HG03439 (cell line): Measurements from ENCODE around the gene MYLK2.
"Not testable (repeated sequence)": the region's sequence is repeated elsewhere in the genome, so short reads cannot be mapped to it uniquely, and the experiment has no call there.

Source experiments
- ATAC-seq: cut with Tn5 transposase; IDR thresholded peaks from one replicate; pipeline ENCODE4 v1.9.1; 2021; ENCODE audit warnings: mild to moderate bottlenecking, moderate library complexity; ENCODE audit not compliant: unreplicated experiment

Gene MYLK2

DNA sequence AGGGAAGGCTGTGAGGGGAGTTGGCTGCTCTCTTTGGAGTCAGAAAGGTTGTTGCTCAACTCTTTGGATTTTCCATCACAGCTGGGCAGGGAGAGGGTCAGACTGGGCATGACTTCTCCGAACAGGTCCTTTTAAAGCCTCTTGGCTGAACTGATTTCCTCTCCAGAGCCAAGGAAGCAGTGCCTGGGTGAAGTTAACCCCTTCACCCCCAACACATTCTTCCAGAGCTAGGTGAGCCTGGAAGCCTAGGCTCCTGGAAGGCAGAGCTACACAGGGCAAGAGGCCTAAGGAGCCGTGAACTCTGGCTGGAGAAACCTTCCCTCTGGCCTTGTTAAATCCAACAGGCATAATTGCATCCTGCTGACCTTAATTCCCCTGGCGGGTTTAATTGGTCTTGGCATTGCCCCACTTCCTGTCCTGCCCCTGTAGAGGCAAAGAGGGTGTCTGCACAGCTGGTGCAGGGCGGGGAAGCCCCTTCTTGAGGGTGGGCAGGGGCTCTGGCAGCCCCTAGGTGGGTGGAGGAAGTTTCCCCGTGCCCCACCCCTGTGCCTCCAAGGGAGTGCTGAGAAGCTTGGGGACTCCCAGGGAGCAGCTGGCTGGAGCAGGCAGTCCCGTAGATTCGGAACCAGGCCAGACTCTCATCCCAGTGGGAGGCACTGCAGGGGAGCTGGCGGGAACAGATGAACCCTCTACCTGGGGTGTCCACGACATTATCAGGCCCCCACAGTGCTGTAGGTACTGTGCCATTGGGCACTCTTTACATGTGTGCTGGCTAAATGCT lies 3.6 kb upstream of the MYLK2 start:
- ATAC-seq: no peak

GRCh38 chr20:31816221-31816620 lies 2.9 kb upstream of the MYLK2 start:
- ATAC-seq: no peak

DNA sequence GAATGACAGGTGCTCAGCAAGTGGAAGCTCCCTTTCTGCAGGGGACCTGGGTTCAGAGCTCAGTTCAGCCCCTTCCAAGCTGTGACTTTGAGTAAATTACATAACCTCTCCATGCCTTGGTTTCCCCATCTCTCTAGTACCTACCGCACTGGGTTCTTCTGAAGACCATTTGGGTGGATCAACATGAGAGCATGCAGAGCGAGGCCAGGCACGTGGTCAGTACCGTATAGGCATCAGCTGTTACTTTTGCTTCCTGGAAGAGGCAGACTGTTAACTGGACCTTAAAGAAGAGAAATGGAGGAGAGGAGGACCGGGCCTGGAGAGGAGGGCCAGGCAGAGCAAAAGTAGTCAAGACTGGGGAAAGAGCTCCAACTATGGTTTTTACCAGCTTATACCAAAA lies 1.7 kb upstream of the MYLK2 start:
- no peak for ATAC-seq

GRCh38 chr20:31818376-31818908 lies 714 bp upstream of the MYLK2 start:
- ATAC-seq: no peak

GRCh38 chr20:31820228-31820627 lies 1.1 kb downstream of the MYLK2 start:
- no peak for ATAC-seq

DNA sequence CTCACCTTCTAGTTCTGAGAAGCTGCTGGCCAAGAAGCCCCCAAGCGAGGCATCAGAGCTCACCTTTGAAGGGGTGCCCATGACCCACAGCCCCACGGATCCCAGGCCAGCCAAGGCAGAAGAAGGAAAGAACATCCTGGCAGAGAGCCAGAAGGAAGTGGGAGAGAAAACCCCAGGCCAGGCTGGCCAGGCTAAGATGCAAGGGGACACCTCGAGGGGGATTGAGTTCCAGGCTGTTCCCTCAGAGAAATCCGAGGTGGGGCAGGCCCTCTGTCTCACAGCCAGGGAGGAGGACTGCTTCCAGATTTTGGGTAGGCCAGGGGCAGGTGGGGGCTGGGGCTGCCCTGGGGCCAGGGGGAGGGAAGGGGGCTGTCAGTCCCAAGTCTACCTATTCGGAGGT lies 2.3 kb downstream of the MYLK2 start:
- ATAC-seq: no peak

GRCh38 chr20:31822421-31823330 lies 3.5 kb downstream of the MYLK2 start:
- no peak for ATAC-seq

- no peak for ATAC-seq
These were observed 4.4 kb downstream of the MYLK2 start for GRCh38 chr20:31823360-31824124.

DNA sequence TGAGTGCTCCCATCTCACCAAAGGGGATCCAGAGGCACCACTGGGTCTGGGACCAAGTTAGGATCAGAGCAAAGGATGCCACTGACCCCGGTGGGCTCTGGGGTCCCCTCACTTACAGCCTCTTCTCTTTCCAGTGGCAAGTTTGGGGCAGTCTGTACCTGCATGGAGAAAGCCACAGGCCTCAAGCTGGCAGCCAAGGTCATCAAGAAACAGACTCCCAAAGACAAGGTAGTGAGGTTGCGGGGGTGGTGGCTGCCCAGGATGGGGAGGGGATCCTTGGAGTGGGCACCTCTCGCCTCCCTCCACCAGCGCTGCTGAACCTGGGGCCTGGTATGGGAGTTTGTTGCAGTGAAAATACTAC lies 4.9 kb downstream of the MYLK2 start:
- ATAC-seq: no peak

GRCh38 chr20:31824554-31825313 lies 5.6 kb downstream of the MYLK2 start:
- ATAC-seq: no peak

DNA sequence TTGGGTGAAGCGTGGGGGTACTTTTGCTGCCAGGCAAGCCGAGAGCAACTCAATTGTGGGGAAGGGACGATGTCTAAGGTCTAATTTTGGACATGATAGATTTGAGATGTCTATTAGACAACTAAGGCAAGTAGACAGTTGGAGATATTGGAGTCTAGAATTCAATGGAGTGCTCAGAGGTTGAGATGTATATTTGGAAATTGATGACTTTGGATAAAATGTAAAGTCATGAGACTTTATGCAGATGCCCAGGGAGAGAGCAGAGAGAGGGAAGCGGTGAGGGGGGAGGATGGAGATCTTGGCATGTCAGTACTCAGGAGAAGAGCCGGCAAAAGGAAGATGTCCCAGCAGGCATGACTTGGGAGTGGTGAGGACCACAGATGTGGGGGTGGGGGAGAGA lies 6.9 kb downstream of the MYLK2 start:
- ATAC-seq: no peak

DNA sequence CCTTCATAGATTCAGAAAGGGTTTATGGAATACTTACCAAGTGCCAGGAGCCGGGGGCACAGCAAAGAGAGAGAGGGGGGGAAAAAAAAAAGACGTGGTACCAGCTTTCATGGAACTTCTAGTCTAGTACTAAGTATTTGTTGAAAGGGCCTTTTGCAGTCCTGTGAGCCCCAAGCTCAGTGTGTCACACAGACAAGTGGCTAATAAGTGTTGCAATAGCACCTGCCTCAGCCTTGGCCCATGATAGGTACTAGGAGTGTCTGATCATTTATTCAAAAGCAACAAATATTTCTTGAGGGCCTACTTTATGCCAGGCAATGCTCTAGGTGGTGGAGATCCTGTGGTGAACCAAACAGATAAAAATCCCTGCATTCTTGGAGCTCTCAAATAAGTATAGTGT lies 7.9 kb downstream of the MYLK2 start:
- ATAC-seq: no peak

DNA sequence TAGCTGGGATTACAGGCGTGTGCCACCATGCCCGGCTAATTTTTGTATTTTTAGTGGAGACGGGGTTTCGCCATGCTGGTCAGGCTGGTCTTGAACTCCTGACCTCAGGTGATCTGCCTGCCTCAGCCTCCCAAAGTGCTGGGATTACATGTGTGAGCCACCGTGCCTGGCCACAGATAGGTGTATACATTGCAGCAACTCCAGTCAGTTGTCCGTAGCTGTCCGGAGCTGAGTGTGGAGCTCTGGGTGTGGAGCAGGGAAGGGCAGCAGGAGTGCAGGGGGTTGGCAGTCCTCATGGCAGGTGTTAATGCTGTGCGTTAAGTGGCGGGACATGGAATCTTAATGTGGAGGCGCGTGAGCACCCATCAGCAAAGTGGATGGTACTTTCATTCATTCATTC lies 8.9 kb downstream of the MYLK2 start:
- ATAC-seq: not testable (repeated sequence)

GRCh38 chr20:31829731-31830130 lies 10.6 kb downstream of the MYLK2 start:
- ATAC-seq: no peak

DNA sequence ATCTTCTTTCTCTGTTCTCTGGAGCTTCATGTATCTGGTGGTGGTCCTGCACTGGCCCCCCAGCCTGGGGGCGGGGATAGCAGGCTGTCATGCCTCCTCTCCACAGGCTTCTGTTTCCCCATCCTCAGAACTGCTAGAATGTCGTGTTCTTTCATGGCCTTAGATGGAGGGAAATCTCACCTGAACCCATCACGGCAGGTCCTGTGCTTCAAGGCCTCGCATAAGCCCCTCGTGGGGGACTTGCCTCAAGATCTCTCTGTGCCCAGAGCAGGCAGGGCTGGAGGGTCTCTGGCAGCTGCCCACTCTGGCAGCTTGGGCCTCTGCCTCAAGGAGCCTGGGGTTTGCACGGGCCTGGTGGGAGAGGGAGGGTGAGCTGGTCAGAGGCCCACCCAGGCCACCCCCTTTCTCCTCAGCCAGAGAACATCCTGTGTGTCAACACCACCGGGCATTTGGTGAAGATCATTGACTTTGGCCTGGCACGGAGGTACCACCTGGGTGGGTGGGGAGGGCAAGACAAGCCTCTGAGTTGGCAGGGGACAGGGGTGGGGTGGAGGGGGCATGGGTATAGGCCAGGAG lies 11.3 kb downstream of the MYLK2 start:
- no peak for ATAC-seq

DNA sequence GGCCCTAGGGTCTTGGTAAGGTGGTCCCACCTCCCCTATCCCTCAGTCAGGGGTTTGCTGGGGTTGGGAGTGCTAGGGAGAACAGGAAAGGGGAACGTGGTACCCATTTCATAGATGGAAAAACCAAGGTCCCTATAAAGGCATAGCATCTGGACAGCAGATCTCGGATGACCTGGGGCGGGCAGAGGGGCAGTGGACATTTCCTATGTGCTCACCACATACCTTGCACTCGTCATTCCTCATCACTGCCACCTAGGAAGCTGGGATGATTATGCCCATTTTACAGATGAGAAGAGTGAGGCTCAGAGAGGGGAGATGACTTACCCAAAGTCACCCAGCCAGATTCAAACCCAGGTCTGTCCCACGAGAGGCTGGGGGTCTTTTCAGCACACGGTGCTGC lies 12.1 kb downstream of the MYLK2 start:
- no peak for ATAC-seq

- ATAC-seq: no peak
These were observed 12.7 kb downstream of the MYLK2 start for GRCh38 chr20:31831771-31832306.

GRCh38 chr20:31833130-31833930 lies 14.2 kb downstream of the MYLK2 start:
- ATAC-seq: no peak

DNA sequence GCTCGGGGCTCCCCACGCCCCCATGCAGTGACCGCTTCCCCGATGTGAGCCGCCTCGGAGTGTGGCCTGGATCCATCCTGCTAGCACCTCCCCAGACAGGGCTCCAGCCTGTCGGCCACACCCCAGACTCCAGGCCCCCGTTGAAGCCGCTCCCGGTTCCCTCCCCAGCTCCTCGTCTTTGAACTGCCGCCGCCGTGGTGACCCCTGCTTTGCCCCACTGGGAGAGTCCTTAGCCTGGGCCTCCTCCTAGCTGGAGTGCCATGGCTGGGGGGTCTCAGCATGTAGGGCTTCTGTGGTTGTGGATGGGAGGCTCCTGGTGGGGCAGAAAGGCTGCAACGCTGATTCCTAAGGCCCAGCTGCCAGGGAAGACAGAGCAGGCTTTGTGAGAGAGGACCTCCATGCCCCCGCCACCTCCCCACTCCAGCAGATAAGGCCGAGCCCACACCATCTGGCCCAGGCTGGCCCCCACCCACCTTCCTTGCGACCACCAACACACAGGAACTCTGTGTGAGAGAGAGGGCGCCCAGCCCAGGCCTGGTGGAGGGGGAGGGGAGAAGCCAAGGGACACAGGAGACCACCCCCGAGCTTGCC lies 14.9 kb downstream of the MYLK2 start:
- no peak for ATAC-seq
